ENCODE measurements around the gene KANSL1.
"Not testable (repeated sequence)": the region's sequence is repeated elsewhere in the genome, so short reads cannot be mapped to it uniquely, and the experiment has no call there.

The KANSL1 gene

DNA sequence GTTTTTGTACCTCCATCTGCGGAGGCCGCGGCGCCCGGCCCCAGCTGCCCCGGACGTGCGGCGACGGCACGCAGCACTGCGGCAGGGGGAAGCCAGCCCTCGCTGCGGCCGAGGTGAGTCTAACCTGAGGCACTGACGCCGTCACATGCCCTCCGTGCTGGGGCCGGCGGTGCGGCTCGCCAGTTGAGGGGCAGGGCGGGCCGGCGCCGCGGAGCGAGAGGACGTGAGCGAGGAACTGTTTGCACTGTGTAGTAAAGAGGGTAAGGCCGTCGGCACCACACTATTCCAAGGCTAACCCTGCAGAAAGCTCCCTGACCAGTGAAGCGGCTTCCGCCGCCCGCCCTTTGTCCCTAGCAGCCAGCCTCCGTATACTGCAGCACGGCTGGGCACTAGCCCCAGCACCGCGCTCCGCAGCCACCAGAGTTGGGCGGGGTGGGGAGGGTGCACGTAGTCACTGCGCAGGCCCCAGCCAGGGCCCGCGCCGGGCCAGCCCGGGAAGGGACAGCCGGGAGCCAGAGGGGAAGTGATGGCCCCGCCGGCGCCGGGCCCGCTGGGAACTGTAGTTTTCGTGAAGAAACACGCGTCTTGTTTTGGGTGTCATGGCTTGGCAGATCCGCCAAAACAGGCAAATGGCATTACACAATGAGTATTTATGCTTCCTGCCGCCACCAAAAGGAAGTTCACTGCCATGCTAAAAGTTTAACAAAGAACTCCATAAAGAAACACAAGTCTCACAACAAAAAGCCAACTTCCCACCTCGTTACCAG is 580 bp upstream of the KANSL1 start:
- no peaks in the 10 kb centered on the region for H3K27me3 ChIP-seq (ENCODE audit: control insufficient read depth in 1 of 2, insufficient read depth in 2 of 2, low read length in 2 of 2)

GRCh38 chr17:46192439-46193150 is 634 bp downstream of the KANSL1 start:
- H3K27ac ChIP-seq (ENCODE audit: low read depth, low read length): peak overlapping the region; percentile 97
- H3K9me3 ChIP-seq (ENCODE audit: control insufficient read depth in 1 of 2, low read length in 2 of 2): no peaks in the 10 kb centered on the region
- no peaks in the 10 kb centered on the region for H3K36me3 ChIP-seq (ENCODE audit: control insufficient read depth in 1 of 2, insufficient read depth in 2 of 2, low read length in 2 of 2)
- H3K4me1 ChIP-seq (ENCODE audit: control insufficient read depth in 1 of 2, insufficient read depth in 2 of 2, low read length in 2 of 2): peaks cover 30 to 48% of the 10 kb centered on the region in 2 donors
- H3K4me3 ChIP-seq (ENCODE audit: low read depth in 1 of 2, low read length in 2 of 2): peak overlapping the region; percentile 77 to 93
- no peaks in the 10 kb centered on the region for H3K27me3 ChIP-seq (ENCODE audit: control insufficient read depth in 1 of 2, insufficient read depth in 2 of 2, low read length in 2 of 2)
- H3K9ac ChIP-seq (ENCODE audit: low read depth in 1 of 2, low read length in 2 of 2): peak overlapping the region; percentile 81 to 95

More for the DNA sequence above, 580 bp upstream of the KANSL1 start:
- Histone ChIP-seq H3K27ac (ENCODE audit: low read depth, low read length) (peak overlapping the region; percentile 98), H3K9me3 (ENCODE audit: control insufficient read depth in 1 of 2, low read length in 2 of 2) (no peaks in the 10 kb centered on the region), H3K9ac (ENCODE audit: low read depth in 1 of 2, low read length in 2 of 2) (peak overlapping the region; percentile 82 to 95), H3K4me1 (ENCODE audit: control insufficient read depth in 1 of 2, insufficient read depth in 2 of 2, low read length in 2 of 2) (peaks cover 30 to 36% of the 10 kb centered on the region in 2 donors), H3K36me3 (ENCODE audit: control insufficient read depth in 1 of 2, insufficient read depth in 2 of 2, low read length in 2 of 2) (no peaks in the 10 kb centered on the region), H3K4me3 (ENCODE audit: low read depth in 1 of 2, low read length in 2 of 2) (peak overlapping the region; percentile 86 to 90)

- no peaks in the 10 kb centered on the region for H3K36me3 ChIP-seq (ENCODE audit: control insufficient read depth in 1 of 2, insufficient read depth in 2 of 2, low read length in 2 of 2)
- H3K9ac ChIP-seq (ENCODE audit: low read depth in 1 of 2, low read length in 2 of 2): peak overlapping the region; percentile 81 to 95
- no peaks in the 10 kb centered on the region for H3K9me3 ChIP-seq (ENCODE audit: control insufficient read depth in 1 of 2, low read length in 2 of 2)
- peak overlapping the region; percentile 97 for H3K27ac ChIP-seq (ENCODE audit: low read depth, low read length)
- peaks cover 34 to 53% of the 10 kb centered on the region in 2 donors for H3K4me1 ChIP-seq (ENCODE audit: control insufficient read depth in 1 of 2, insufficient read depth in 2 of 2, low read length in 2 of 2)
- no peaks in the 10 kb centered on the region for H3K27me3 ChIP-seq (ENCODE audit: control insufficient read depth in 1 of 2, insufficient read depth in 2 of 2, low read length in 2 of 2)
- peak overlapping the region; percentile 77 to 93 for H3K4me3 ChIP-seq (ENCODE audit: low read depth in 1 of 2, low read length in 2 of 2)
Measured at GRCh38 chr17:46192189-46192438, 1.1 kb downstream of the KANSL1 start.

DNA sequence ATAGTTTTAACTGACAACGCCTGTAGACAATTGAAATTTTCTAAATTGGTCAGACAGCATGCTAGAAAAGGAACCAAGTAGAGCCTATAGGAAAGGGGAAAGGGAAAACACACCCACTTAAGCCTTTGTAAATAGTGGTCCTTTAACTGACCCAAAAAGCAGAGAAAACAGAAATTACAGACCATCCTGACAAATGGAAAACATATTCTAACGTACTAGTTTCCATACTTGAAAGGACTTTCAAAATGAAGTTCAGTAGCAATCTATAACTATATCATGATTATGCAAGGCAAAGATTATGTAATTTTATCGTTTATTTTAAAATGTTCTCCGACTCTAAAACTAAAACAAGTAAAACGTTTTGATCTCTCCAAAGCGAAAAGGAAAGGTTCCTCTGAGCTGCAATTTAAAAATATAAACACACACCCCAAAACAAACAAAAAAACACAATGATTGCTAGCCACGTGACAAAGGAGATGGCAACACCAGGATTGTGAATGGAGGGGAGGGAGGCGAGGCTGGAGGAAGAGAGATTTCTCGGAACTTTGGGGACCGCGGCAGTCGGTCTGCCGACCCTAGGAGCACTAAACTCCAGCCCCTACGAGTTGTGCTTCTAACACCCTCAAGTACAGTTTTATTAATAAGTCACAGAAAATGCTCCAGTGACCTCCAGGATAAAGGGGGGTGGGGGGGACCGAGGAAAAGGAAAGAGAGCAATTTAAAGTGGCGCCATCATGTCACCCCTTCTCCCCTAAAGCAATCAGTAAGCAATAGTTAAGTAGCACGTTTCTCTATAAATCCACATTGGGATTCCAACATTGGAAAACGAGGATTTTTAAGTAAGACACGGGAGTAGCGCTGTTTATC is 1.7 kb downstream of the KANSL1 start:
- Histone ChIP-seq H3K27me3 (ENCODE audit: control insufficient read depth in 1 of 2, insufficient read depth in 2 of 2, low read length in 2 of 2) (no peaks in the 10 kb centered on the region), H3K4me1 (ENCODE audit: control insufficient read depth in 1 of 2, insufficient read depth in 2 of 2, low read length in 2 of 2) (peaks cover 40 to 56% of the 10 kb centered on the region in 2 donors), H3K9me3 (ENCODE audit: control insufficient read depth in 1 of 2, low read length in 2 of 2) (no peaks in the 10 kb centered on the region), H3K9ac (ENCODE audit: low read depth in 1 of 2, low read length in 2 of 2) (peak overlapping the region; percentile 81 to 95), H3K27ac (ENCODE audit: low read depth, low read length) (peak overlapping the region; percentile 97), H3K4me3 (ENCODE audit: low read depth in 1 of 2, low read length in 2 of 2) (peak overlapping the region; percentile 77 to 93), H3K36me3 (ENCODE audit: control insufficient read depth in 1 of 2, insufficient read depth in 2 of 2, low read length in 2 of 2) (no peaks in the 10 kb centered on the region)

DNA sequence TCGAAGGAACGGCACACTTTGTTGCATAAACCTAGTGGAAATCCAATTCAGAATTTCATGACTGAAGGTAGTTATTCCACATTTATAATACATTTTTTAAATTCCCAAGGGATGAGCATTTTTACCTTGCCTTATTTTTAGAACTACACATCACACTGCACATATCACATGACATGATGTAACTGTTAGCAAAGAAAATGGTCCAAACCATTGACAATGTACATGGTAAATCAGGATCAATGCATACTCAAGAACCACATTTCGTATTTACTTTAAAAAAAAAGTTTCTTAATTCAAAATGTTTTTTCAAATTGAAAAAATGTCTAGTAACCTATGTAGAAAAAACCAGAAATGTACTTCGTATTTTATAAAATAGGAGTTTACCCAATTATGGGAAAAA is 2.5 kb downstream of the KANSL1 start:
- H3K27me3 ChIP-seq (ENCODE audit: control insufficient read depth in 1 of 2, insufficient read depth in 2 of 2, low read length in 2 of 2): no peaks in the 10 kb centered on the region
- no peaks in the 10 kb centered on the region for H3K9me3 ChIP-seq (ENCODE audit: control insufficient read depth in 1 of 2, low read length in 2 of 2)
- no peaks in the 10 kb centered on the region for H3K36me3 ChIP-seq (ENCODE audit: control insufficient read depth in 1 of 2, insufficient read depth in 2 of 2, low read length in 2 of 2)
- no peak overlapping the region for H3K27ac ChIP-seq (ENCODE audit: low read depth, low read length)
- peaks cover 40 to 56% of the 10 kb centered on the region in 2 donors for H3K4me1 ChIP-seq (ENCODE audit: control insufficient read depth in 1 of 2, insufficient read depth in 2 of 2, low read length in 2 of 2)
- peak overlapping the region; percentile 81 to 95 for H3K9ac ChIP-seq (ENCODE audit: low read depth in 1 of 2, low read length in 2 of 2)
- peak overlapping the region; percentile 77 to 93 for H3K4me3 ChIP-seq (ENCODE audit: low read depth in 1 of 2, low read length in 2 of 2)

DNA sequence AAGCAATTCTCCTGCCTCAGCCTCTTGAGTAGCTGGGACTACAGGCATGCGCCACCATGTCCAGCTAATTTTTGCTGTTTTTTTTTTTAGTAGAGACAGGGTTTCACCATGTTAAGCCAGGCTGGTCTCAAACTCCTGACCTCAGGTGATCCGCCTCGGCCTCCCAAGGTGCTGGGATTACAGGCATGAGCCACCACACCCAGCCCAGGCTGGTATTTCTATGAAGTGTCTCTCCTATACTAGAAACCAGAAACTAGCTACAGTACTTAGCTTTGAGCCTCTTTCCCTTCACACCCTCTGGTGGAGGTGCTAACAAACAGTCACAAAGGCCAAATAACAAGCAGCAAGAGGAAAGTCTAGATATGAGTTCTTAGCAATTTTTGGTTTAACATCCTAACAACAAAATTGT is 6.4 kb downstream of the KANSL1 start:
- H3K4me3 ChIP-seq (ENCODE audit: low read depth in 1 of 2, low read length in 2 of 2); H3K36me3 ChIP-seq (ENCODE audit: control insufficient read depth in 1 of 2, insufficient read depth in 2 of 2, low read length in 2 of 2); H3K9me3 ChIP-seq (ENCODE audit: control insufficient read depth in 1 of 2, low read length in 2 of 2); H3K27ac ChIP-seq (ENCODE audit: low read depth, low read length); H3K27me3 ChIP-seq (ENCODE audit: control insufficient read depth in 1 of 2, insufficient read depth in 2 of 2, low read length in 2 of 2): not testable (repeated sequence)
- Histone ChIP-seq H3K4me1 (ENCODE audit: control insufficient read depth in 1 of 2, insufficient read depth in 2 of 2, low read length in 2 of 2) (peaks cover 50 to 70% of the 10 kb centered on the region in 2 donors), H3K9ac (ENCODE audit: low read depth in 1 of 2, low read length in 2 of 2) (peak overlapping the region in 1 of 2 donors; percentile 26)

DNA sequence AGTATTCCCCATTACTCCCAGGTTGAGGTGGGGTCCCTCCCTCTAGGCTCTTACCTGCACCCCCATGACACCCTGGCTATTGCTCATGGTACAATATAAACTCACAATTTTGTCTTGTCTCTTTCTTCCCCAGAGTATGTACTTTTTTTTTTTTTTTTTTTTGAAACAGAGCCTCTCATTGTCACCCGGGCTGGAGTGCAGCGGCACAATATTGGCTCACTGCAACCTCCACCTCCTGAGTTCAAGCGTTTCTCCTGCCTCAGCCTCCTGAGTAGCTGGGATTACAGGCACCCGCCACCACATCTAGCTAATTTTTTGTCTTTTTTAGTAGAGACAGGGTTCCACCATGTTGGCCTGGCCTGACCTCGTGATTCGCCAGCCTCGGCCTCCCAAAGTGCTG is 8.5 kb downstream of the KANSL1 start:
- no peak overlapping the region for H3K4me3 ChIP-seq (ENCODE audit: low read depth in 1 of 2, low read length in 2 of 2)
- peaks cover 35 to 61% of the 10 kb centered on the region in 2 donors for H3K4me1 ChIP-seq (ENCODE audit: control insufficient read depth in 1 of 2, insufficient read depth in 2 of 2, low read length in 2 of 2)

DNA sequence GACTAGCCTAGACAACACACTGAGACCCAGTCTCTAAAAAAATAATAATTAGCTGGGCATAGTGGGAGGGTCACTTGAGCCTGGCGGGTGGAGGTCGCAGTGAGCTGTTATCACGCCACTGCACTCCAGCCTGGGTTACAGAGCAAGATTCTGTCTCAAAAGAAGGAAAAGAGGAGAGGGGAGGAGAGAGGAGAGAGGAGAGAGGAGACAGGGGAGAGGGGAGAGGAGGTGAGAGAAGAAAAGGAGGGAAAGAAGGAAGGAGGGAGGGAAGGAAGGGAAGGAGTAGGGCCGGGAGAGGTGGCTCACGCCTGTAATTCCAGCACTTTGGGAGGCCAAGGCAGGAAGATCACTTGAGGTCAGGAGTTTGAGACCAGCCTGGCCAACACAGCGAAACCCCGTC is 9.8 kb downstream of the KANSL1 start:
- not testable (repeated sequence) for H3K4me3 ChIP-seq (ENCODE audit: low read depth in 1 of 2, low read length in 2 of 2); H3K9ac ChIP-seq (ENCODE audit: low read depth in 1 of 2, low read length in 2 of 2)
- peaks cover 43 to 62% of the 10 kb centered on the region in 2 donors for H3K4me1 ChIP-seq (ENCODE audit: control insufficient read depth in 1 of 2, insufficient read depth in 2 of 2, low read length in 2 of 2)

More for the DNA sequence above, 8.5 kb downstream of the KANSL1 start:
- H3K27ac ChIP-seq (ENCODE audit: low read depth, low read length): no peak overlapping the region
- no peak overlapping the region for H3K9ac ChIP-seq (ENCODE audit: low read depth in 1 of 2, low read length in 2 of 2)
- H3K9me3 ChIP-seq (ENCODE audit: control insufficient read depth in 1 of 2, low read length in 2 of 2): no peaks in the 10 kb centered on the region
- H3K36me3 ChIP-seq (ENCODE audit: control insufficient read depth in 1 of 2, insufficient read depth in 2 of 2, low read length in 2 of 2): no peaks in the 10 kb centered on the region
- no peaks in the 10 kb centered on the region for H3K27me3 ChIP-seq (ENCODE audit: control insufficient read depth in 1 of 2, insufficient read depth in 2 of 2, low read length in 2 of 2)

DNA sequence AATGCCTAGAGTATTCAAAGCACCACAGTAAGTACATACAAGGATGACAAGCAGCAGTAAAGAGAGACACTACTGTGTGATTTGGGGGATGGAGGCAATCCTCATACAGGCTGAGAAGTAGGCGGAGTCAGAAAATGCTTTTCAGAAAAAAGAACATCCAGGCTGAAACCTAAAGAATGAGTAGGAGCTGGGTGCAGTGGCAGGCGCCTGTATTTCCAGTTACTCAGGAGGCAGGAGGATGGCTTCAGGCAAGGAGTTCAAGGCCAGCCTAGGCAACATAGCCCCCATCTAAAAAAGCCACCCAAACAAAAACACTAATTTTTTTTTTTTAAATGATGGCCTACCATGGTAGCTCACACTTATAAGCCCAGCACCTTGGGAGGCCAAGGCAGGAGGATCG is 10.3 kb downstream of the KANSL1 start:
- H3K9ac ChIP-seq (ENCODE audit: low read depth in 1 of 2, low read length in 2 of 2): no peak overlapping the region
- no peaks in the 10 kb centered on the region for H3K36me3 ChIP-seq (ENCODE audit: control insufficient read depth in 1 of 2, insufficient read depth in 2 of 2, low read length in 2 of 2)
- H3K27ac ChIP-seq (ENCODE audit: low read depth, low read length): no peak overlapping the region
- H3K4me1 ChIP-seq (ENCODE audit: control insufficient read depth in 1 of 2, insufficient read depth in 2 of 2, low read length in 2 of 2): peaks cover 45 to 61% of the 10 kb centered on the region in 2 donors
- no peaks in the 10 kb centered on the region for H3K9me3 ChIP-seq (ENCODE audit: control insufficient read depth in 1 of 2, low read length in 2 of 2)
- H3K27me3 ChIP-seq (ENCODE audit: control insufficient read depth in 1 of 2, insufficient read depth in 2 of 2, low read length in 2 of 2): no peaks in the 10 kb centered on the region
- no peak overlapping the region for H3K4me3 ChIP-seq (ENCODE audit: low read depth in 1 of 2, low read length in 2 of 2)

More for the DNA sequence above, 9.8 kb downstream of the KANSL1 start:
- H3K36me3 ChIP-seq (ENCODE audit: control insufficient read depth in 1 of 2, insufficient read depth in 2 of 2, low read length in 2 of 2); H3K27ac ChIP-seq (ENCODE audit: low read depth, low read length); H3K27me3 ChIP-seq (ENCODE audit: control insufficient read depth in 1 of 2, insufficient read depth in 2 of 2, low read length in 2 of 2); H3K9me3 ChIP-seq (ENCODE audit: control insufficient read depth in 1 of 2, low read length in 2 of 2): not testable (repeated sequence)

DNA sequence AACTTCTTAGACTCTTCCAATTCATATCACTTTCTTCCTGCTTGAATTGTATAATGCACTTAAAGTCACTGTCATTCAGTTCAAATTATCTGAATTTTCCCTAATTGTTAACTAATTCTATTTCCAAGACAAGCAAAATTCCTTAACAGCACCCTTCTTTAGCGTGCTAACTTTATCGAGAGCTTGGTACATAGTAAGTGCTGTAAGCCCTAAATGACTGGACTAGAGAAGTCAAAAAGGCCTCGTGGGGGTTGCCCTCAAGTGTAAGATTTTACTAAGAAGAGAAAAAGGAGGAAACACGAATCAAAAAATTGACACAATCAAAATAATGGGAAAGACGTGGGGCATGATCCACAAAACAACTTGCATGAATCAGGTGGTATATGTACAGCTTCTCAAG is 11.3 kb downstream of the KANSL1 start:
- Histone ChIP-seq H3K27ac (ENCODE audit: low read depth, low read length) (no peak overlapping the region), H3K4me1 (ENCODE audit: control insufficient read depth in 1 of 2, insufficient read depth in 2 of 2, low read length in 2 of 2) (peaks cover 42 to 56% of the 10 kb centered on the region in 2 donors), H3K9ac (ENCODE audit: low read depth in 1 of 2, low read length in 2 of 2) (no peak overlapping the region), H3K9me3 (ENCODE audit: control insufficient read depth in 1 of 2, low read length in 2 of 2) (no peaks in the 10 kb centered on the region), H3K27me3 (ENCODE audit: control insufficient read depth in 1 of 2, insufficient read depth in 2 of 2, low read length in 2 of 2) (no peaks in the 10 kb centered on the region), H3K36me3 (ENCODE audit: control insufficient read depth in 1 of 2, insufficient read depth in 2 of 2, low read length in 2 of 2) (no peaks in the 10 kb centered on the region), H3K4me3 (ENCODE audit: low read depth in 1 of 2, low read length in 2 of 2) (no peak overlapping the region)

Measured in duodenal mucosa (tissue), 2 donors.